ENCODE data around the gene GBX2.

Gene GBX2

GRCh38 chr2:236172255-236173035 is 4.3 kb upstream of the GBX2 start:
- TF ChIP-seq CTCF (IDR thresholded peaks at IDR 0.05) (no peak), ZFX (IDR thresholded peaks at IDR 0.05; ENCODE audit: borderline replicate concordance) (no peak)

GRCh38 chr2:236171680-236172254 is 3.6 kb upstream of the GBX2 start:
- H3K27ac ChIP-seq, result no peak overlapping the region
- no peak for TF ChIP-seq ZFX (IDR thresholded peaks at IDR 0.05; ENCODE audit: borderline replicate concordance)
- TF ChIP-seq CTCF (IDR thresholded peaks at IDR 0.05), result no peak

More at GRCh38 chr2:236172255-236173035, 4.3 kb upstream of the GBX2 start:
- no peak overlapping the region for H3K27ac ChIP-seq

GRCh38 chr2:236171181-236171679 is 3.0 kb upstream of the GBX2 start:
- TF ChIP-seq ZFX (IDR thresholded peaks at IDR 0.05; ENCODE audit: borderline replicate concordance) (no peak), CTCF (IDR thresholded peaks at IDR 0.05) (no peak)
- H3K27ac ChIP-seq, result no peak overlapping the region

- no peak overlapping the region for H3K27ac ChIP-seq
- no peak for TF ChIP-seq CTCF (IDR thresholded peaks at IDR 0.05)
These were observed 2.5 kb upstream of the GBX2 start for GRCh38 chr2:236170590-236171165.

- no peak overlapping the region for H3K27ac ChIP-seq
- TF ChIP-seq CTCF (IDR thresholded peaks at IDR 0.05), result no peak
- no peak for TF ChIP-seq ZFX (IDR thresholded peaks at IDR 0.05; ENCODE audit: borderline replicate concordance)
These were observed 1.8 kb upstream of the GBX2 start for GRCh38 chr2:236169741-236170589.

GRCh38 chr2:236169151-236169721 is 1.1 kb upstream of the GBX2 start:
- TF ChIP-seq ZFX (IDR thresholded peaks at IDR 0.05; ENCODE audit: borderline replicate concordance) (no peak), CTCF (IDR thresholded peaks at IDR 0.05) (no peak)
- no peak overlapping the region for H3K27ac ChIP-seq

Data from 22Rv1 (cell line).